HepG2 (cell line): ENCODE results near the gene METTL15. TPM values are rescaled to one million over a fixed set of nuclear protein-coding genes. Genes with fewer than 3 reads are reported as not detected.

Experiments used
- ARNT ChIP-seq: fragments of 450-650 bp; IDR thresholded peaks from 2 replicates; pipeline ENCODE4 v1.6.1; 2017
- CREB1 ChIP-seq, 2 experiments: fragments of 450-650 bp in 1 of 2; IDR thresholded peaks; 2 replicates each; pipeline ENCODE4 v1.6.1; 2016 to 2017; ENCODE audit warnings: control low read depth in 1 of 2, mild to moderate bottlenecking in 1 of 2, missing compliant biosample characterization in 1 of 2, missing genetic modification characterization in 1 of 2
- GATAD1 ChIP-seq: IDR thresholded peaks from 2 replicates; pipeline ENCODE4 v1.6.1; 2016; ENCODE audit warnings: missing genetic modification reagents, missing compliant biosample characterization
- GZF1 ChIP-seq: sonication (generic); formaldehyde crosslinking; IDR thresholded peaks from 2 replicates; pipeline ENCODE4 v1.5.1; 2020; ENCODE audit warnings: mild to moderate bottlenecking, missing genetic modification reagents
- HHEX ChIP-seq: IDR thresholded peaks from 2 replicates; pipeline ENCODE4 v1.6.1; 2016; ENCODE audit warnings: control low read depth
- MXI1 ChIP-seq: IDR thresholded peaks from 3 replicates; pipeline ENCODE4 v1.6.1; 2012; ENCODE audit warnings: low read depth, low read length, inconsistent platforms, borderline replicate concordance
- NCOA2 ChIP-seq: sonication (generic); formaldehyde crosslinking; IDR thresholded peaks from 2 replicates; pipeline ENCODE4 v1.8.0; 2022; ENCODE audit warnings: inconsistent platforms
- NFYB ChIP-seq: sonication (generic); formaldehyde crosslinking; IDR thresholded peaks from 2 replicates; pipeline ENCODE4 v1.4.0; 2020; ENCODE audit warnings: missing genetic modification reagents
- PHF8 ChIP-seq: sonication (generic); formaldehyde crosslinking; IDR thresholded peaks from 2 replicates; pipeline ENCODE4 v1.5.0; 2020; ENCODE audit warnings: missing genetic modification reagents
- REPIN1 ChIP-seq: sonication (generic); formaldehyde crosslinking; IDR thresholded peaks from 2 replicates; pipeline ENCODE4 v1.8.0; 2022; ENCODE audit warnings: missing genetic modification reagents, low read depth, mild to moderate bottlenecking, borderline replicate concordance
- TBX2 ChIP-seq: sonication (generic); formaldehyde crosslinking; IDR thresholded peaks from 2 replicates; pipeline ENCODE4 v1.5.0; 2020; ENCODE audit warnings: missing genetic modification reagents, mild to moderate bottlenecking, borderline replicate concordance
- ZNF20 ChIP-seq: sonication (generic); formaldehyde crosslinking; IDR thresholded peaks from 2 replicates; pipeline ENCODE4 v1.4.0; 2020; ENCODE audit warnings: mild to moderate bottlenecking, moderate library complexity, missing genetic modification reagents
- ZNF430 ChIP-seq: sonication (generic); formaldehyde crosslinking; IDR thresholded peaks from 2 replicates; pipeline ENCODE4 v1.9.0; 2021; ENCODE audit warnings: mild to moderate bottlenecking, missing genetic modification reagents
- ZNF775 ChIP-seq: sonication (generic); formaldehyde crosslinking; IDR thresholded peaks from 2 replicates; pipeline ENCODE4 v1.4.0; 2020; ENCODE audit warnings: missing genetic modification reagents, mild to moderate bottlenecking, moderate library complexity, borderline replicate concordance
- ZSCAN9 ChIP-seq: IDR thresholded peaks from 2 replicates; pipeline ENCODE4 v1.6.1; 2016; ENCODE audit warnings: borderline replicate concordance
- polyA plus RNA-seq, 8 experiments: library from polyadenylated mRNA; depleted of rRNA in 3 of 8; stranded (reverse) in 7 of 8; unstranded in 1 of 8; fragments of >200 nt; fragmentation: Illumina TruSeq in 4 of 8; extraction: Trizol in 4 of 8; gene quantifications; 2 replicates each; pipeline versions ENCODE4 v1.2.1 to v1.2.3, GENCODE V29; 2011 to 2016; ENCODE audit warnings: low read depth in 4 of 8, missing spikeins in 1 of 8, mixed read lengths in 1 of 8; ENCODE audit not compliant: insufficient read depth in 1 of 8
- total RNA-seq, 5 experiments: library from RNA; depleted of rRNA; stranded (reverse); fragments of >200 nt; fragmentation: Illumina TruSeq; extraction: Trizol; gene quantifications; 2 replicates each; pipeline ENCODE4 v1.2.3, GENCODE V29; 2016; ENCODE audit warnings: low read depth in 1 of 5
- TF ChIP-seq, protein P1 (sequence below): sonication (generic); formaldehyde crosslinking; IDR thresholded peaks from 2 replicates; pipeline ENCODE4 v1.5.0; 2020; ENCODE audit warnings: missing genetic modification reagents
- TF ChIP-seq, protein P2 (sequence below): sonication (generic); formaldehyde crosslinking; IDR thresholded peaks from 2 replicates; pipeline ENCODE4 v1.8.0; 2022; ENCODE audit warnings: missing genetic modification reagents, mild to moderate bottlenecking, borderline replicate concordance
- TF ChIP-seq, protein P3 (sequence below): fragments of 450-650 bp; IDR thresholded peaks from 2 replicates; pipeline ENCODE4 v1.6.1; 2016
- TF ChIP-seq, protein P4 (sequence below): sonication (generic); formaldehyde crosslinking; IDR thresholded peaks from 2 replicates; pipeline ENCODE4 v1.5.1; 2020; ENCODE audit warnings: mild to moderate bottlenecking, moderate library complexity, missing genetic modification reagents
- TF ChIP-seq, protein P5 (sequence below): sonication (generic); formaldehyde crosslinking; IDR thresholded peaks from 2 replicates; pipeline ENCODE4 v1.5.0; 2020; ENCODE audit warnings: missing genetic modification reagents, mild to moderate bottlenecking, borderline replicate concordance

Gene METTL15
- total and polyA plus RNA-seq, 2 of the 13 experiments (the other 11 are each of a cell fraction or from before 2014, with no cell fraction given): 6.5 to 14.0 TPM

- TF ChIP-seq ZNF775 (CRISPR knock-in tag) (no peak), PHF8 (CRISPR knock-in tag) (peak; percentile 98), HHEX (CRISPR knock-in tag) (peak; percentile 75), NCOA2 (CRISPR knock-in tag) (peak; percentile 69), GATAD1 (CRISPR knock-in tag) (peak; percentile 99), ZSCAN9 (CRISPR knock-in tag) (peak; percentile 69; the same call in 1 of the 2 replicates), MXI1 (peak; percentile 68; the same call in 2 of the 3 replicates), REPIN1 (CRISPR knock-in tag) (peak; percentile 90; the same call in 1 of the 2 replicates), ZNF430 (CRISPR knock-in tag) (peak; percentile 72), TBX2 (CRISPR knock-in tag) (peak; percentile 60), ARNT (no peak), CREB1 (IDR thresholded peaks at IDR 0.05) (no peak), CREB1 (CRISPR knock-in tag; IDR thresholded peaks at IDR 0.05) (peak; percentile 74), NFYB (CRISPR knock-in tag) (no peak; the same call in 1 of the 2 replicates), GZF1 (CRISPR knock-in tag) (peak; percentile 87), ZNF20 (CRISPR knock-in tag) (no peak)
- TF ChIP-seq, protein P1, sequence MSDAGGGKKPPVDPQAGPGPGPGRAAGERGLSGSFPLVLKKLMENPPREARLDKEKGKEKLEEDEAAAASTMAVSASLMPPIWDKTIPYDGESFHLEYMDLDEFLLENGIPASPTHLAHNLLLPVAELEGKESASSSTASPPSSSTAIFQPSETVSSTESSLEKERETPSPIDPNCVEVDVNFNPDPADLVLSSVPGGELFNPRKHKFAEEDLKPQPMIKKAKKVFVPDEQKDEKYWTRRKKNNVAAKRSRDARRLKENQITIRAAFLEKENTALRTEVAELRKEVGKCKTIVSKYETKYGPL (CRISPR knock-in tag): peak; percentile 76
- TF ChIP-seq, protein P2, sequence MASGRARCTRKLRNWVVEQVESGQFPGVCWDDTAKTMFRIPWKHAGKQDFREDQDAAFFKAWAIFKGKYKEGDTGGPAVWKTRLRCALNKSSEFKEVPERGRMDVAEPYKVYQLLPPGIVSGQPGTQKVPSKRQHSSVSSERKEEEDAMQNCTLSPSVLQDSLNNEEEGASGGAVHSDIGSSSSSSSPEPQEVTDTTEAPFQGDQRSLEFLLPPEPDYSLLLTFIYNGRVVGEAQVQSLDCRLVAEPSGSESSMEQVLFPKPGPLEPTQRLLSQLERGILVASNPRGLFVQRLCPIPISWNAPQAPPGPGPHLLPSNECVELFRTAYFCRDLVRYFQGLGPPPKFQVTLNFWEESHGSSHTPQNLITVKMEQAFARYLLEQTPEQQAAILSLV (CRISPR knock-in tag): peak; percentile 95
- TF ChIP-seq, protein P3, sequence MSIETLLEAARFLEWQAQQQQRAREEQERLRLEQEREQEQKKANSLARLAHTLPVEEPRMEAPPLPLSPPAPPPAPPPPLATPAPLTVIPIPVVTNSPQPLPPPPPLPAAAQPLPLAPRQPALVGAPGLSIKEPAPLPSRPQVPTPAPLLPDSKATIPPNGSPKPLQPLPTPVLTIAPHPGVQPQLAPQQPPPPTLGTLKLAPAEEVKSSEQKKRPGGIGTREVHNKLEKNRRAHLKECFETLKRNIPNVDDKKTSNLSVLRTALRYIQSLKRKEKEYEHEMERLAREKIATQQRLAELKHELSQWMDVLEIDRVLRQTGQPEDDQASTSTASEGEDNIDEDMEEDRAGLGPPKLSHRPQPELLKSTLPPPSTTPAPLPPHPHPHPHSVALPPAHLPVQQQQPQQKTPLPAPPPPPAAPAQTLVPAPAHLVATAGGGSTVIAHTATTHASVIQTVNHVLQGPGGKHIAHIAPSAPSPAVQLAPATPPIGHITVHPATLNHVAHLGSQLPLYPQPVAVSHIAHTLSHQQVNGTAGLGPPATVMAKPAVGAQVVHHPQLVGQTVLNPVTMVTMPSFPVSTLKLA: no peak
- TF ChIP-seq, protein P4, sequence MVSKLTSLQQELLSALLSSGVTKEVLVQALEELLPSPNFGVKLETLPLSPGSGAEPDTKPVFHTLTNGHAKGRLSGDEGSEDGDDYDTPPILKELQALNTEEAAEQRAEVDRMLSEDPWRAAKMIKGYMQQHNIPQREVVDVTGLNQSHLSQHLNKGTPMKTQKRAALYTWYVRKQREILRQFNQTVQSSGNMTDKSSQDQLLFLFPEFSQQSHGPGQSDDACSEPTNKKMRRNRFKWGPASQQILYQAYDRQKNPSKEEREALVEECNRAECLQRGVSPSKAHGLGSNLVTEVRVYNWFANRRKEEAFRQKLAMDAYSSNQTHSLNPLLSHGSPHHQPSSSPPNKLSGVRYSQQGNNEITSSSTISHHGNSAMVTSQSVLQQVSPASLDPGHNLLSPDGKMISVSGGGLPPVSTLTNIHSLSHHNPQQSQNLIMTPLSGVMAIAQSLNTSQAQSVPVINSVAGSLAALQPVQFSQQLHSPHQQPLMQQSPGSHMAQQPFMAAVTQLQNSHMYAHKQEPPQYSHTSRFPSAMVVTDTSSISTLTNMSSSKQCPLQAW (CRISPR knock-in tag): peak; percentile 81
- TF ChIP-seq, protein P5, sequence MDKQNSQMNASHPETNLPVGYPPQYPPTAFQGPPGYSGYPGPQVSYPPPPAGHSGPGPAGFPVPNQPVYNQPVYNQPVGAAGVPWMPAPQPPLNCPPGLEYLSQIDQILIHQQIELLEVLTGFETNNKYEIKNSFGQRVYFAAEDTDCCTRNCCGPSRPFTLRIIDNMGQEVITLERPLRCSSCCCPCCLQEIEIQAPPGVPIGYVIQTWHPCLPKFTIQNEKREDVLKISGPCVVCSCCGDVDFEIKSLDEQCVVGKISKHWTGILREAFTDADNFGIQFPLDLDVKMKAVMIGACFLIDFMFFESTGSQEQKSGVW (CRISPR knock-in tag): no peak
These were observed 2.1 kb downstream of the METTL15 start (continued) for GRCh38 chr11:28110108-28110820.
